IMR-90 (cell line): Measurements from ENCODE around the gene EMSY. TPM values are rescaled to one million over a fixed set of nuclear protein-coding genes. Genes with fewer than 3 reads are reported as not detected.

Experiments used
- ATAC-seq: fragments of 200-7000 bp; cut with Tn5 transposase; 2 replicates; pipeline ENCODE4 v1.9.1; 2020; ENCODE audit warnings: low read depth, mild to moderate bottlenecking, moderate library complexity
- BruUV-seq: library from RNA; stranded (reverse); fragments of 400-500 nt; replicated peaks from 2 replicates; lab custom pipeline; 2021; lab: Mats Ljungman, UMichigan
- CTCF ChIA-PET: fragments of 300-600 bp; formaldehyde crosslinking; extraction: SDS; loops from one replicate; lab custom pipeline; 2021; ENCODE audit warnings: antibody characterized with exemption; lab: Yijun Ruan, JAX
- POLR2A ChIA-PET: fragments of 300-600 bp; sonication (Branson Sonifier 250); formaldehyde crosslinking; loops from one replicate; lab custom pipeline; 2022; ENCODE audit warnings: antibody characterized with exemption; ENCODE audit not compliant: unreplicated experiment; lab: Charles Lee
- DNase-seq: peaks from one replicate; pipeline ENCODE4 v3.0.0; 2013
- H2AFZ ChIP-seq: replicated peaks from 2 replicates; pipeline ENCODE3; 2013; ENCODE audit warnings: low read length, mild to moderate bottlenecking; ENCODE audit not compliant: poor library complexity
- H2AK5ac ChIP-seq: 2 replicates; pipeline ENCODE4 v1.6.1; 2013; ENCODE audit warnings: low read depth, low read length, inconsistent platforms
- H2AK9ac ChIP-seq: replicated peaks from 2 replicates; pipeline ENCODE3; 2013; ENCODE audit warnings: mild to moderate bottlenecking, low read depth, low read length, moderate library complexity; ENCODE audit not compliant: poor library complexity
- H2BK120ac ChIP-seq: 2 replicates; pipeline ENCODE4 v1.6.1; 2013; ENCODE audit warnings: low read depth, low read length, inconsistent platforms
- H2BK15ac ChIP-seq: 3 replicates; pipeline ENCODE4 v1.6.1; 2013; ENCODE audit warnings: low read depth, low read length, inconsistent platforms
- H2BK20ac ChIP-seq: 2 replicates; pipeline ENCODE4 v1.6.1; 2013; ENCODE audit warnings: low read depth, mild to moderate bottlenecking, inconsistent platforms, low read length, moderate library complexity
- H2BK5ac ChIP-seq: 2 replicates; pipeline ENCODE4 v1.6.1; 2013; ENCODE audit warnings: mild to moderate bottlenecking, low read depth, low read length, inconsistent platforms; ENCODE audit not compliant: poor library complexity, severe bottlenecking
- H3K14ac ChIP-seq: replicated peaks from 2 replicates; pipeline ENCODE4 v1.6.1; 2013; ENCODE audit warnings: low read depth, low read length, inconsistent platforms
- H3K18ac ChIP-seq: 2 replicates; pipeline ENCODE4 v1.6.1; 2013; ENCODE audit warnings: low read depth, low read length, control low read depth
- H3K23ac ChIP-seq: 2 replicates; pipeline ENCODE4 v1.6.1; 2013; ENCODE audit warnings: low read depth, low read length, inconsistent platforms
- H3K27ac ChIP-seq: 2 replicates; pipeline ENCODE4 v1.5.1; 2013; ENCODE audit warnings: mild to moderate bottlenecking, control low read depth, low read length; ENCODE audit not compliant: insufficient read depth
- H3K27me3 ChIP-seq: 2 replicates; pipeline ENCODE4 v1.6.1; 2013; ENCODE audit warnings: low read length; ENCODE audit not compliant: control insufficient read depth, insufficient read depth
- H3K36me3 ChIP-seq: 2 replicates; pipeline ENCODE4 v1.6.1; 2013; ENCODE audit warnings: low read length, mixed read lengths; ENCODE audit not compliant: control insufficient read depth, insufficient read depth
- H3K4ac ChIP-seq: 2 replicates; pipeline ENCODE4 v1.6.1; 2013; ENCODE audit warnings: low read depth, low read length, inconsistent platforms
- H3K4me1 ChIP-seq: 2 replicates; pipeline ENCODE4 v1.6.1; 2013; ENCODE audit warnings: low read length, mixed read lengths; ENCODE audit not compliant: control insufficient read depth, insufficient read depth
- H3K4me2 ChIP-seq: 2 replicates; pipeline ENCODE4 v1.6.1; 2013; ENCODE audit warnings: low read depth, mild to moderate bottlenecking, control low read depth, low read length, moderate library complexity
- H3K4me3 ChIP-seq: 2 replicates; pipeline ENCODE4 v1.5.1; 2013; ENCODE audit warnings: low read depth, mild to moderate bottlenecking, control low read depth, low read length, moderate library complexity; ENCODE audit not compliant: insufficient read depth
- H3K56ac ChIP-seq: 2 replicates; pipeline ENCODE4 v1.6.1; 2013; ENCODE audit warnings: low read length, inconsistent platforms; ENCODE audit not compliant: insufficient read depth; ENCODE audit errors: extremely low read depth
- H3K79me1 ChIP-seq, 2 experiments: 2 replicates each; pipeline ENCODE4 v1.6.1; 2013; ENCODE audit warnings: low read length in 2 of 2, inconsistent platforms in 1 of 2, low read depth in 1 of 2
- H3K9ac ChIP-seq: 2 replicates; pipeline ENCODE4 v1.6.1; 2013; ENCODE audit warnings: low read depth, low read length, control low read depth
- H3K9me1 ChIP-seq: 2 replicates; pipeline ENCODE4 v1.6.1; 2013; ENCODE audit warnings: low read length, inconsistent platforms; ENCODE audit not compliant: insufficient read depth
- H3K9me3 ChIP-seq: 2 replicates; pipeline ENCODE4 v1.6.1; 2013; ENCODE audit warnings: low read length; ENCODE audit not compliant: control insufficient read depth, insufficient read depth
- H4K20me1 ChIP-seq: 2 replicates; pipeline ENCODE4 v1.6.1; 2013; ENCODE audit warnings: low read length, inconsistent platforms; ENCODE audit not compliant: insufficient read depth
- H4K5ac ChIP-seq: 2 replicates; pipeline ENCODE4 v1.6.1; 2013; ENCODE audit warnings: mild to moderate bottlenecking, low read depth, low read length, control low read depth
- H4K8ac ChIP-seq, 2 experiments: 2 replicates each; pipeline ENCODE4 v1.6.1; 2013; ENCODE audit warnings: low read depth in 2 of 2, low read length in 2 of 2, control low read depth in 1 of 2, inconsistent platforms in 1 of 2
- H4K91ac ChIP-seq: 2 replicates; pipeline ENCODE4 v1.6.1; 2013; ENCODE audit warnings: low read depth, low read length, inconsistent platforms; ENCODE audit not compliant: insufficient read depth
- BHLHE40 ChIP-seq: fragments of 150-350 bp; IDR thresholded peaks from 2 replicates; pipeline ENCODE4 v1.6.1; 2016; ENCODE audit warnings: mild to moderate bottlenecking, low read depth, low read length
- CEBPB ChIP-seq: IDR thresholded peaks from 2 replicates; pipeline ENCODE4 v1.6.1; 2012; ENCODE audit warnings: low read depth, low read length, improper control_type of control experiment
- CHD1 ChIP-seq: IDR thresholded peaks from 2 replicates; pipeline ENCODE4 v1.6.1; 2012; ENCODE audit warnings: low read depth, low read length, improper control_type of control experiment
- FOS ChIP-seq: fragments of 150-350 bp; IDR thresholded peaks from 2 replicates; pipeline ENCODE4 v1.6.1; 2016; ENCODE audit warnings: low read depth, low read length
- MAFK ChIP-seq: IDR thresholded peaks from 2 replicates; pipeline ENCODE4 v1.6.1; 2012; ENCODE audit warnings: low read depth, low read length, improper control_type of control experiment
- MAZ ChIP-seq: IDR thresholded peaks from 2 replicates; pipeline ENCODE4 v1.6.1; 2012; ENCODE audit warnings: low read depth, mild to moderate bottlenecking, low read length, improper control_type of control experiment, moderate library complexity, borderline replicate concordance
- MXI1 ChIP-seq: IDR thresholded peaks from 2 replicates; pipeline ENCODE4 v1.6.1; 2012; ENCODE audit warnings: low read depth, mild to moderate bottlenecking, low read length, moderate library complexity, borderline replicate concordance
- NFE2L2 ChIP-seq: fragments of 150-350 bp; IDR thresholded peaks from 2 replicates; pipeline ENCODE4 v1.6.1; 2016; ENCODE audit warnings: low read depth, mild to moderate bottlenecking, low read length
- POLR2A ChIP-seq: IDR thresholded peaks from 2 replicates; pipeline ENCODE4 v1.6.1; 2012; ENCODE audit warnings: mild to moderate bottlenecking, low read depth, low read length
- RAD21 ChIP-seq: IDR thresholded peaks from 2 replicates; pipeline ENCODE4 v1.6.1; 2012; ENCODE audit warnings: low read length, improper control_type of control experiment
- RCOR1 ChIP-seq: IDR thresholded peaks from 2 replicates; pipeline ENCODE4 v1.6.1; 2012; ENCODE audit warnings: mild to moderate bottlenecking, low read length, improper control_type of control experiment; ENCODE audit not compliant: insufficient replicate concordance
- RFX5 ChIP-seq: IDR thresholded peaks from 2 replicates; pipeline ENCODE4 v1.8.0; 2012; ENCODE audit warnings: low read depth, mild to moderate bottlenecking, low read length, moderate library complexity
- SMC3 ChIP-seq: fragments of 150-350 bp; IDR thresholded peaks from 2 replicates; pipeline ENCODE4 v1.6.1; 2016; ENCODE audit warnings: low read depth, mild to moderate bottlenecking, antibody characterized with exemption, low read length, moderate library complexity
- WGBS, 2 experiments: methylation state at CpG; one replicate each; pipeline versions ENCODE4 v1.1.5 to v1.1.7; 2013; ENCODE audit warnings: missing lambda C conversion rate in 2 of 2; ENCODE audit not compliant: insufficient read length in 1 of 2; ENCODE audit errors: extremely low coverage in 2 of 2; 5-methylcytosine and 5-hydroxymethylcytosine counted together
- dilution Hi-C: fragments of 300-500 bp; cut with HindIII; formaldehyde crosslinking; loops from one replicate; pipeline ENCODE4 v1.14.3; 2018; ENCODE audit warnings: low sequenced_read_pairs; ENCODE audit not compliant: unreplicated experiment
- in situ Hi-C: fragments of 300-500 bp; cut with MboI; formaldehyde crosslinking; loops from 3 replicates; pipeline ENCODE4 v1.14.3; 2019; ENCODE audit warnings: low sequenced_read_pairs, inconsistent platforms, mixed read lengths
- intact Hi-C: fragments of 100-400 bp; cut with micrococcal nuclease; formaldehyde crosslinking; loops from 2 replicates; pipeline ENCODE4 v1.10.0; 2022
- polyA plus RNA-seq, 3 experiments: library from polyadenylated mRNA; depleted of rRNA; stranded (reverse); fragments of >200 nt; gene quantifications; 2 replicates each; pipeline ENCODE4 v1.2.3, GENCODE V29; 2012; ENCODE audit warnings: low replicate concordance in 1 of 3
- total RNA-seq: library from RNA; depleted of rRNA; stranded (reverse); fragments of >200 nt; gene quantifications from 2 replicates; pipeline ENCODE4 v1.2.3, GENCODE V29; 2012
- TF ChIP-seq, protein P1 (sequence below): conservative IDR thresholded peaks from 2 replicates; pipeline ENCODE4 v1.5.1; 2012; ENCODE audit warnings: mild to moderate bottlenecking, low read depth, low read length, improper control_type of control experiment
- TF ChIP-seq, protein P2 (sequence below): fragments of 150-350 bp; IDR thresholded peaks from 2 replicates; pipeline ENCODE4 v1.6.1; 2016; ENCODE audit warnings: low read depth, mild to moderate bottlenecking, low read length, moderate library complexity, borderline replicate concordance
- TF ChIP-seq, protein P3 (sequence below): fragments of 150-350 bp; IDR thresholded peaks from 2 replicates; pipeline ENCODE4 v1.6.1; 2017; ENCODE audit warnings: mild to moderate bottlenecking, antibody characterized with exemption, low read length, low read depth

EMSY gene
- total and polyA plus RNA-seq, 2 of the 4 experiments (the other 2 are of a cell fraction), result 14.1 to 22.0 TPM

DNA sequence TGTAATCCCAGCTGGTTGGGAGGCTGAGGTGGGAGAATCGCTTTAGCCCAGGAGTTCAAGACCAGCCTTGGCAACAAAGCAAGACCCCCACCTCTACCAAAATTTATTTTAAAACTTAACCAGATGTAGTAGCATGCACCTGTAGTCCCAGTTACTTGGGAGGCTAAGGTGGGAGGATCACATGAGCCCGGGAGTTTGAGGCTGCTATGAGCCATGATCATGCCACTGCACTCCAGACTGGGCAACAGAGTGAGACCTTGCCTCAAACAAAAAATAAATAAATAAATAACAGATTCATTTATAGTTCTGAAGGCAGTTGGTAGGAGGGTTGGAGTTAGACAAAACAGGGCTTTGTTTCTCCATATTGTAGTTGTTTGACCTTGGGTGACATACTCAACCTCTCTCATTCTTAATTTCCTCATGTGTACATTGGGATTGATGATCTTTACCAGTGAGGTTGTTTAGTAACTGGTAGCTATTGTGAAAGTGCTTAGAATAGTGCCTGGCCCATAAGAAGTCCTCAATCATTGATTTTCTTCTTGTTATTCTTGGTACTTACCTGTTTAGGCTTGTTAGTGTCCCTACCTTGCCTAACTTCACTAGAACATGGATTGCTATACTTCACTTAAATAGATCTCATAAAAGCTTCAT lies 79.1 kb downstream of the EMSY start:
- in situ Hi-C loops (loop anchor here (10.0 kb wide), 1 partner anchor 309 kb away; no protein-coding TSS in a partner anchor), intact Hi-C loops (no loop called here), dilution Hi-C loops (no loop called here)
- Histone ChIP-seq H3K27me3 (no peaks in the 10 kb centered on the region), H2BK120ac (no peak overlapping the region), H2BK20ac (no peak overlapping the region), H3K79me1 (peaks cover 0 to 4% of the 10 kb centered on the region in 2 experiments; a peak in 1 of 4 replicates), H2AK5ac (no peak overlapping the region), H3K9me3 (no peaks in the 10 kb centered on the region), H3K36me3 (peaks cover 2% of the 10 kb centered on the region; the same call in 1 of the 2 replicates), H4K8ac (no peak overlapping the region), H4K20me1 (no peaks in the 10 kb centered on the region), H3K14ac (no peak overlapping the region), H2AK9ac (no peak overlapping the region), H3K9me1 (peaks cover 7% of the 10 kb centered on the region), H3K56ac (no peak overlapping the region), H3K18ac (no peak overlapping the region), H3K23ac (no peak overlapping the region), H4K5ac (no peak overlapping the region), H3K4ac (no peak overlapping the region), H3K4me3 (no peak overlapping the region), H3K27ac (no peak overlapping the region), H3K4me1 (peaks cover 6% of the 10 kb centered on the region), H2BK15ac (no peak overlapping the region), H2BK5ac (no peak overlapping the region), H3K4me2 (no peak overlapping the region), H2AFZ (no peak overlapping the region), H4K91ac (no peak overlapping the region), H3K9ac (no peak overlapping the region)
- CTCF ChIA-PET, result interaction anchor here (0.5 to 0.6 kb wide), 2 partner anchors 121 to 284 kb away, joined by 3 to 9 read pairs; no protein-coding TSS in a partner anchor
- DNase-seq (no peak), ATAC-seq (no peak)
- BruUV-seq, result no TSS peak
- no CpG with 5 or more reads among the region's 2 CpGs for WGBS, 2 experiments
- no peak for TF ChIP-seq CHD1
- TF ChIP-seq, protein P1, sequence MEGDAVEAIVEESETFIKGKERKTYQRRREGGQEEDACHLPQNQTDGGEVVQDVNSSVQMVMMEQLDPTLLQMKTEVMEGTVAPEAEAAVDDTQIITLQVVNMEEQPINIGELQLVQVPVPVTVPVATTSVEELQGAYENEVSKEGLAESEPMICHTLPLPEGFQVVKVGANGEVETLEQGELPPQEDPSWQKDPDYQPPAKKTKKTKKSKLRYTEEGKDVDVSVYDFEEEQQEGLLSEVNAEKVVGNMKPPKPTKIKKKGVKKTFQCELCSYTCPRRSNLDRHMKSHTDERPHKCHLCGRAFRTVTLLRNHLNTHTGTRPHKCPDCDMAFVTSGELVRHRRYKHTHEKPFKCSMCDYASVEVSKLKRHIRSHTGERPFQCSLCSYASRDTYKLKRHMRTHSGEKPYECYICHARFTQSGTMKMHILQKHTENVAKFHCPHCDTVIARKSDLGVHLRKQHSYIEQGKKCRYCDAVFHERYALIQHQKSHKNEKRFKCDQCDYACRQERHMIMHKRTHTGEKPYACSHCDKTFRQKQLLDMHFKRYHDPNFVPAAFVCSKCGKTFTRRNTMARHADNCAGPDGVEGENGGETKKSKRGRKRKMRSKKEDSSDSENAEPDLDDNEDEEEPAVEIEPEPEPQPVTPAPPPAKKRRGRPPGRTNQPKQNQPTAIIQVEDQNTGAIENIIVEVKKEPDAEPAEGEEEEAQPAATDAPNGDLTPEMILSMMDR, result no peak
- no peak for TF ChIP-seq CEBPB
- TF ChIP-seq RCOR1, result no peak
- no peak for TF ChIP-seq RFX5
- no peak for TF ChIP-seq SMC3
- no peak for TF ChIP-seq BHLHE40
- TF ChIP-seq MAFK, result no peak
- TF ChIP-seq RAD21, result no peak
- no peak for TF ChIP-seq MXI1
- TF ChIP-seq, protein P2, sequence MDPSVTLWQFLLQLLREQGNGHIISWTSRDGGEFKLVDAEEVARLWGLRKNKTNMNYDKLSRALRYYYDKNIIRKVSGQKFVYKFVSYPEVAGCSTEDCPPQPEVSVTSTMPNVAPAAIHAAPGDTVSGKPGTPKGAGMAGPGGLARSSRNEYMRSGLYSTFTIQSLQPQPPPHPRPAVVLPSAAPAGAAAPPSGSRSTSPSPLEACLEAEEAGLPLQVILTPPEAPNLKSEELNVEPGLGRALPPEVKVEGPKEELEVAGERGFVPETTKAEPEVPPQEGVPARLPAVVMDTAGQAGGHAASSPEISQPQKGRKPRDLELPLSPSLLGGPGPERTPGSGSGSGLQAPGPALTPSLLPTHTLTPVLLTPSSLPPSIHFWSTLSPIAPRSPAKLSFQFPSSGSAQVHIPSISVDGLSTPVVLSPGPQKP, result no peak
- no peak for TF ChIP-seq FOS
- TF ChIP-seq, protein P3, sequence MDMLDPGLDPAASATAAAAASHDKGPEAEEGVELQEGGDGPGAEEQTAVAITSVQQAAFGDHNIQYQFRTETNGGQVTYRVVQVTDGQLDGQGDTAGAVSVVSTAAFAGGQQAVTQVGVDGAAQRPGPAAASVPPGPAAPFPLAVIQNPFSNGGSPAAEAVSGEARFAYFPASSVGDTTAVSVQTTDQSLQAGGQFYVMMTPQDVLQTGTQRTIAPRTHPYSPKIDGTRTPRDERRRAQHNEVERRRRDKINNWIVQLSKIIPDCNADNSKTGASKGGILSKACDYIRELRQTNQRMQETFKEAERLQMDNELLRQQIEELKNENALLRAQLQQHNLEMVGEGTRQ, result no peak
- TF ChIP-seq MAZ, result no peak
- no peak for TF ChIP-seq POLR2A
- TF ChIP-seq NFE2L2, result no peak
- POLR2A ChIA-PET, result no interaction called here
